HEK293 (cell line): Measurements from ENCODE around the gene DUS1L.

Experiments
- GLIS1 ChIP-seq: fragments of 450-650 bp; formaldehyde crosslinking; IDR thresholded peaks from 2 replicates; pipeline ENCODE4 v1.5.1; 2016; ENCODE audit warnings: missing biosample characterization, missing genetic modification characterization
- GLIS2 ChIP-seq: fragments of 450-650 bp; formaldehyde crosslinking; IDR thresholded peaks from 2 replicates; pipeline ENCODE4 v1.5.1; 2016; ENCODE audit warnings: missing biosample characterization, missing genetic modification characterization
- KLF1 ChIP-seq: fragments of 450-650 bp; formaldehyde crosslinking; IDR thresholded peaks from 2 replicates; pipeline ENCODE4 v1.5.1; 2016; ENCODE audit warnings: missing biosample characterization, missing genetic modification characterization
- KLF8 ChIP-seq: fragments of 450-650 bp; formaldehyde crosslinking; IDR thresholded peaks from 2 replicates; pipeline ENCODE4 v1.5.1; 2016; ENCODE audit warnings: missing biosample characterization, missing genetic modification characterization
- PATZ1 ChIP-seq: fragments of 450-650 bp; formaldehyde crosslinking; IDR thresholded peaks from 2 replicates; pipeline ENCODE4 v1.5.1; 2016; ENCODE audit warnings: missing biosample characterization, missing genetic modification characterization
- PBX3 ChIP-seq: sonication (generic); formaldehyde crosslinking; IDR thresholded peaks from 2 replicates; pipeline ENCODE4 v1.8.1; 2022; ENCODE audit warnings: mild to moderate bottlenecking, moderate library complexity, missing genetic modification reagents
- PRDM2 ChIP-seq: fragments of 450-650 bp; formaldehyde crosslinking; IDR thresholded peaks from 2 replicates; pipeline ENCODE4 v1.5.1; 2016; ENCODE audit warnings: missing biosample characterization, missing genetic modification characterization, borderline replicate concordance
- REPIN1 ChIP-seq: fragments of 450-650 bp; formaldehyde crosslinking; IDR thresholded peaks from 2 replicates; pipeline ENCODE4 v1.5.1; 2017; ENCODE audit warnings: missing biosample characterization, missing genetic modification characterization, low read depth
- SP3 ChIP-seq: fragments of 450-650 bp; formaldehyde crosslinking; IDR thresholded peaks from 2 replicates; pipeline ENCODE4 v1.5.1; 2016; ENCODE audit warnings: missing biosample characterization, missing genetic modification characterization
- ZFHX2 ChIP-seq: fragments of 450-650 bp; formaldehyde crosslinking; conservative IDR thresholded peaks from 2 replicates; pipeline ENCODE4 v1.5.1; 2016; ENCODE audit warnings: missing biosample characterization, missing genetic modification characterization
- ZFP37 ChIP-seq: fragments of 450-650 bp; formaldehyde crosslinking; IDR thresholded peaks from 2 replicates; pipeline ENCODE4 v1.5.1; 2016; ENCODE audit warnings: missing biosample characterization, missing genetic modification characterization
- ZIC2 ChIP-seq: fragments of 450-650 bp; formaldehyde crosslinking; IDR thresholded peaks from 2 replicates; pipeline ENCODE4 v1.5.1; 2016; ENCODE audit warnings: missing biosample characterization, missing genetic modification characterization
- ZNF146 ChIP-seq: fragments of 450-650 bp; formaldehyde crosslinking; IDR thresholded peaks from 2 replicates; pipeline ENCODE4 v1.5.1; 2016; ENCODE audit warnings: missing biosample characterization, missing genetic modification characterization
- ZNF174 ChIP-seq: fragments of 450-650 bp; formaldehyde crosslinking; IDR thresholded peaks from 2 replicates; pipeline ENCODE4 v1.5.0; 2017; ENCODE audit warnings: missing biosample characterization, mild to moderate bottlenecking, missing genetic modification characterization
- ZNF214 ChIP-seq: fragments of 450-650 bp; formaldehyde crosslinking; IDR thresholded peaks from 2 replicates; pipeline ENCODE4 v1.5.1; 2017; ENCODE audit warnings: missing biosample characterization, mild to moderate bottlenecking, missing genetic modification characterization, borderline replicate concordance
- ZNF24 ChIP-seq: fragments of 450-650 bp; formaldehyde crosslinking; IDR thresholded peaks from 2 replicates; pipeline ENCODE4 v1.5.1; 2016; ENCODE audit warnings: missing biosample characterization, missing genetic modification characterization
- ZNF274 ChIP-seq, 2 experiments: fragments of 200-500 bp in 1 of 2; fragments of 450-650 bp in 1 of 2; sonication (Bioruptor generic) in 1 of 2; formaldehyde crosslinking in 1 of 2; IDR thresholded peaks; 2 replicates each; pipeline versions ENCODE4 v1.5.1 to v1.6.1; 2014 to 2016; ENCODE audit warnings: borderline replicate concordance in 1 of 2, inconsistent platforms in 1 of 2, low read length in 1 of 2, missing biosample characterization in 1 of 2, missing genetic modification characterization in 1 of 2
- ZNF324 ChIP-seq: fragments of 450-650 bp; formaldehyde crosslinking; IDR thresholded peaks from 2 replicates; pipeline ENCODE4 v1.5.1; 2016; ENCODE audit warnings: missing biosample characterization, missing genetic modification characterization
- ZNF530 ChIP-seq: fragments of 450-650 bp; formaldehyde crosslinking; IDR thresholded peaks from 2 replicates; pipeline ENCODE4 v1.5.1; 2016; ENCODE audit warnings: low read depth, missing biosample characterization, missing genetic modification characterization
- ZNF544 ChIP-seq: fragments of 450-650 bp; formaldehyde crosslinking; IDR thresholded peaks from 2 replicates; pipeline ENCODE4 v1.5.0; 2017; ENCODE audit warnings: missing biosample characterization, missing genetic modification characterization
- ZNF558 ChIP-seq: fragments of 450-650 bp; formaldehyde crosslinking; IDR thresholded peaks from 2 replicates; pipeline ENCODE4 v1.5.1; 2016; ENCODE audit warnings: missing biosample characterization, missing genetic modification characterization
- ZNF571 ChIP-seq: fragments of 450-650 bp; formaldehyde crosslinking; IDR thresholded peaks from 2 replicates; pipeline ENCODE4 v1.5.0; 2017; ENCODE audit warnings: missing biosample characterization, missing genetic modification characterization
- ZNF580 ChIP-seq: fragments of 450-650 bp; formaldehyde crosslinking; IDR thresholded peaks from 2 replicates; pipeline ENCODE4 v1.5.1; 2016; ENCODE audit warnings: missing biosample characterization, missing genetic modification characterization
- ZNF596 ChIP-seq: fragments of 450-650 bp; IDR thresholded peaks from 2 replicates; pipeline ENCODE4 v1.5.0; 2018; ENCODE audit warnings: missing biosample characterization, mild to moderate bottlenecking, missing genetic modification characterization, moderate library complexity
- ZNF645 ChIP-seq: fragments of 450-650 bp; formaldehyde crosslinking; IDR thresholded peaks from 2 replicates; pipeline ENCODE4; 2016; ENCODE audit warnings: missing biosample characterization, missing genetic modification characterization
- ZNF776 ChIP-seq: fragments of 450-650 bp; formaldehyde crosslinking; IDR thresholded peaks from 2 replicates; pipeline ENCODE4 v1.5.0; 2017; ENCODE audit warnings: missing biosample characterization, missing genetic modification characterization, borderline replicate concordance
- ZNF777 ChIP-seq: fragments of 450-650 bp; formaldehyde crosslinking; IDR thresholded peaks from 2 replicates; pipeline ENCODE4 v1.5.1; 2017; ENCODE audit warnings: missing biosample characterization, missing genetic modification characterization, borderline replicate concordance

DUS1L gene

GRCh38 chr17:82022310-82022980 lies 43.2 kb downstream of the DUS1L start, which contains the start of gene CENPX (continued):
- TF ChIP-seq ZNF146 (tag by site-specific recombination) (no peak), ZNF571 (no peak), KLF1 (tag by site-specific recombination) (no peak), PATZ1 (tag by site-specific recombination) (peak; percentile 75; the same call in 1 of the 2 replicates), ZNF645 (tag by site-specific recombination) (peak; percentile 51; the same call in 1 of the 2 replicates), GLIS1 (tag by site-specific recombination) (no peak), ZFHX2 (tag by site-specific recombination) (peak; percentile 60), ZNF24 (no peak), ZNF776 (no peak), REPIN1 (tag by site-specific recombination) (no peak), KLF8 (tag by site-specific recombination) (no peak; the same call in 1 of the 2 replicates), ZNF777 (tag by site-specific recombination) (no peak), ZIC2 (tag by site-specific recombination) (no peak), ZNF324 (tag by site-specific recombination) (0 out of 2 replicates have a peak, but pooled peaks have one; percentile 64), ZNF530 (no peak), SP3 (tag by site-specific recombination) (no peak), ZNF596 (tag by site-specific recombination) (no peak), ZFP37 (tag by site-specific recombination) (0 out of 2 replicates have a peak, but pooled peaks have one; percentile 19), ZNF580 (tag by site-specific recombination) (no peak), ZNF174 (tag by site-specific recombination) (no peak), ZNF544 (tag by site-specific recombination) (no peak), ZNF214 (tag by site-specific recombination) (no peak), PBX3 (CRISPR knock-in tag) (peak; percentile 82; the same call in 1 of the 2 replicates), ZNF558 (no peak), PRDM2 (tag by site-specific recombination) (no peak), ZNF274 (IDR thresholded peaks at IDR 0.05; ENCODE audit: low read length) (no peak), ZNF274 (tag by site-specific recombination; IDR thresholded peaks at IDR 0.05; ENCODE audit: borderline replicate concordance) (no peak), GLIS2 (tag by site-specific recombination) (no peak)
